GM18505 (cell line): Measurements from ENCODE around the gene ANO2.

Experiments used
- ATAC-seq: cut with Tn5 transposase; IDR thresholded peaks from one replicate; pipeline ENCODE4 v1.9.1; 2021; ENCODE audit not compliant: unreplicated experiment
- POLR2A ChIP-seq: IDR thresholded peaks from 4 replicates; pipeline ENCODE4 v1.6.1; 2011; ENCODE audit warnings: borderline replicate concordance; ENCODE audit not compliant: insufficient read depth, insufficient read length; ENCODE audit errors: extremely low read depth

The ANO2 gene

GRCh38 chr12:5952031-5952430 is 7.0 kb upstream of the ANO2 start:
- TF ChIP-seq POLR2A: no peak
- ATAC-seq: no peak

- ATAC-seq: no peak
- TF ChIP-seq POLR2A: no peak
Observed at GRCh38 chr12:5948696-5949095, 3.6 kb upstream of the ANO2 start.

GRCh38 chr12:5947006-5947405 is 1.9 kb upstream of the ANO2 start:
- no peak for TF ChIP-seq POLR2A
- no peak for ATAC-seq

GRCh38 chr12:5946388-5946787 is 1.3 kb upstream of the ANO2 start:
- no peak for TF ChIP-seq POLR2A
- ATAC-seq: no peak

- no peak for TF ChIP-seq POLR2A
- ATAC-seq: no peak
Observed at GRCh38 chr12:5944688-5945070, 380 bp downstream of the ANO2 start.

GRCh38 chr12:5944053-5944452 is 1.0 kb downstream of the ANO2 start:
- TF ChIP-seq POLR2A: no peak
- ATAC-seq: no peak

- no peak for TF ChIP-seq POLR2A
- no peak for ATAC-seq
Observed at GRCh38 chr12:5941907-5942306, 3.2 kb downstream of the ANO2 start.

- no peak for TF ChIP-seq POLR2A
- no peak for ATAC-seq
Observed at GRCh38 chr12:5927732-5928516, 17.1 kb downstream of the ANO2 start.

- TF ChIP-seq POLR2A: no peak
- no peak for ATAC-seq
Observed at GRCh38 chr12:5925646-5926045, 19.4 kb downstream of the ANO2 start.

GRCh38 chr12:5924342-5924741 is 20.7 kb downstream of the ANO2 start:
- no peak for ATAC-seq

GRCh38 chr12:5923751-5924150 is 21.3 kb downstream of the ANO2 start:
- no peak for TF ChIP-seq POLR2A
- ATAC-seq: no peak

More at GRCh38 chr12:5924342-5924741, 20.7 kb downstream of the ANO2 start:
- no peak for TF ChIP-seq POLR2A

- ATAC-seq: no peak
- TF ChIP-seq POLR2A: no peak
Observed at GRCh38 chr12:5923043-5923605, 21.9 kb downstream of the ANO2 start.

GRCh38 chr12:5921966-5922899 is 22.8 kb downstream of the ANO2 start:
- ATAC-seq: no peak
- TF ChIP-seq POLR2A: no peak

GRCh38 chr12:5921027-5921909 is 23.8 kb downstream of the ANO2 start:
- ATAC-seq: no peak
- TF ChIP-seq POLR2A: no peak
